GM12878 (cell line): Measurements from ENCODE around the gene ABHD17A. TPM values are rescaled to one million over a fixed set of nuclear protein-coding genes. Genes with fewer than 3 reads are reported as not detected.

ENCODE experiments used
- ATF7 ChIP-seq: fragments of 450-650 bp; IDR thresholded peaks from 2 replicates; pipeline ENCODE4 v1.6.1; 2016; ENCODE audit warnings: low read depth, mild to moderate bottlenecking
- BHLHE40 ChIP-seq, 2 experiments: fragments of 450-650 bp in 1 of 2; IDR thresholded peaks; 2 replicates each; pipeline ENCODE4 v1.6.1; 2011 to 2017; ENCODE audit warnings: low read depth in 2 of 2, borderline replicate concordance in 1 of 2, improper control_type of control experiment in 1 of 2, low read length in 1 of 2, mild to moderate bottlenecking in 1 of 2
- GABPA ChIP-seq: IDR thresholded peaks from 2 replicates; pipeline ENCODE4 v1.6.1; 2014; ENCODE audit warnings: antibody characterized with exemption, low read depth, mild to moderate bottlenecking, inconsistent platforms
- HDAC2 ChIP-seq: fragments of 200-600 bp; sonication (generic); IDR thresholded peaks from 2 replicates; pipeline ENCODE4 v1.6.1; 2017
- MEF2A ChIP-seq: IDR thresholded peaks from 2 replicates; pipeline ENCODE4 v1.6.1; 2011; ENCODE audit warnings: low read depth, mild to moderate bottlenecking, low read length, moderate library complexity; ENCODE audit not compliant: insufficient read depth
- MTA2 ChIP-seq: fragments of 450-650 bp; IDR thresholded peaks from 2 replicates; pipeline ENCODE4 v1.6.1; 2016; ENCODE audit warnings: low read depth, mild to moderate bottlenecking, moderate library complexity
- NFIC ChIP-seq: IDR thresholded peaks from 2 replicates; pipeline ENCODE4 v1.6.1; 2012; ENCODE audit warnings: low read depth, mild to moderate bottlenecking, inconsistent platforms, low read length, moderate library complexity
- NR2F1 ChIP-seq: fragments of 450-650 bp; conservative IDR thresholded peaks from 2 replicates; pipeline ENCODE4 v1.6.1; 2017; ENCODE audit warnings: mild to moderate bottlenecking
- RB1 ChIP-seq: fragments of 450-650 bp; formaldehyde crosslinking; IDR thresholded peaks from 2 replicates; pipeline ENCODE4 v1.6.1; 2017; ENCODE audit warnings: mild to moderate bottlenecking, borderline replicate concordance
- SIN3A ChIP-seq: IDR thresholded peaks from 2 replicates; pipeline ENCODE4 v1.6.1; 2012; ENCODE audit warnings: low read depth, low read length, improper control_type of control experiment
- SMAD1 ChIP-seq: fragments of 450-650 bp; IDR thresholded peaks from 2 replicates; pipeline ENCODE4 v1.6.1; 2018; ENCODE audit warnings: mild to moderate bottlenecking, low read depth; ENCODE audit not compliant: partially characterized antibody
- STAT3 ChIP-seq: IDR thresholded peaks from 2 replicates; pipeline ENCODE4 v1.6.1; 2011; ENCODE audit warnings: low read depth, low read length, improper control_type of control experiment
- TARDBP ChIP-seq: IDR thresholded peaks from 2 replicates; pipeline ENCODE4 v1.6.1; 2016; ENCODE audit warnings: borderline replicate concordance
- TBL1XR1 ChIP-seq: IDR thresholded peaks from 2 replicates; pipeline ENCODE4 v1.6.1; 2012; ENCODE audit warnings: low read depth, low read length, improper control_type of control experiment
- USF2 ChIP-seq: IDR thresholded peaks from 2 replicates; pipeline ENCODE4 v1.6.1; 2011; ENCODE audit warnings: low read depth, low read length, improper control_type of control experiment, borderline replicate concordance
- ZBED1 ChIP-seq: IDR thresholded peaks from 2 replicates; pipeline ENCODE4 v1.6.1; 2016; ENCODE audit warnings: borderline replicate concordance
- polyA plus RNA-seq, 11 experiments: library from polyadenylated mRNA; depleted of rRNA in 4 of 11; unstranded in 6 of 11; stranded (reverse) in 5 of 11; fragments of >200 nt; fragmentation: Nextera tagmentation in 4 of 11; fragmentation: Illumina TruSeq in 1 of 11; extraction: Ambion mirVana in 4 of 11; extraction: Trizol in 1 of 11; gene quantifications; 1 replicate in 1 of 11; 2 replicates in 10 of 11; pipeline versions ENCODE4 v1.2.1 to v1.2.3, GENCODE V29; 2011 to 2016; ENCODE audit warnings: inconsistent platforms in 2 of 11, missing spikeins in 2 of 11, low read depth in 1 of 11
- total RNA-seq, 4 experiments: library from RNA; depleted of rRNA in 3 of 4; stranded (reverse); fragments of >200 nt in 3 of 4; fragmentation: Illumina TruSeq in 1 of 4; extraction: Trizol in 1 of 4; gene quantifications; 2 replicates each; pipeline versions ENCODE4 v1.2.1 to v1.2.3, GENCODE V29; 2013 to 2021
- TF ChIP-seq, protein P1 (sequence below): fragments of 450-650 bp; formaldehyde crosslinking; IDR thresholded peaks from 2 replicates; pipeline ENCODE4 v1.5.0; 2022; ENCODE audit warnings: mild to moderate bottlenecking, missing genetic modification characterization
- TF ChIP-seq, protein P2 (sequence below): IDR thresholded peaks from 2 replicates; pipeline ENCODE4 v1.6.1; 2011; ENCODE audit warnings: borderline replicate concordance, low read depth, mild to moderate bottlenecking, moderate library complexity, mixed read lengths, low read length; ENCODE audit not compliant: insufficient read depth; ENCODE audit errors: extremely low read length
- TF ChIP-seq, protein P3 (sequence below): IDR thresholded peaks from 2 replicates; pipeline ENCODE4 v1.6.1; 2012; ENCODE audit warnings: improper control_type of control experiment, low read depth, low read length; ENCODE audit not compliant: insufficient replicate concordance

ABHD17A gene
- total and polyA plus RNA-seq, 10 of the 15 experiments (the other 5 are each of a cell fraction or from before 2014, with no cell fraction given), result 0.13 to 126 (median 28.8) TPM; not detected in 1

GRCh38 chr19:1862424-1863327 lies 22.6 kb downstream of the ABHD17A start (continued):
- TF ChIP-seq, protein P1, sequence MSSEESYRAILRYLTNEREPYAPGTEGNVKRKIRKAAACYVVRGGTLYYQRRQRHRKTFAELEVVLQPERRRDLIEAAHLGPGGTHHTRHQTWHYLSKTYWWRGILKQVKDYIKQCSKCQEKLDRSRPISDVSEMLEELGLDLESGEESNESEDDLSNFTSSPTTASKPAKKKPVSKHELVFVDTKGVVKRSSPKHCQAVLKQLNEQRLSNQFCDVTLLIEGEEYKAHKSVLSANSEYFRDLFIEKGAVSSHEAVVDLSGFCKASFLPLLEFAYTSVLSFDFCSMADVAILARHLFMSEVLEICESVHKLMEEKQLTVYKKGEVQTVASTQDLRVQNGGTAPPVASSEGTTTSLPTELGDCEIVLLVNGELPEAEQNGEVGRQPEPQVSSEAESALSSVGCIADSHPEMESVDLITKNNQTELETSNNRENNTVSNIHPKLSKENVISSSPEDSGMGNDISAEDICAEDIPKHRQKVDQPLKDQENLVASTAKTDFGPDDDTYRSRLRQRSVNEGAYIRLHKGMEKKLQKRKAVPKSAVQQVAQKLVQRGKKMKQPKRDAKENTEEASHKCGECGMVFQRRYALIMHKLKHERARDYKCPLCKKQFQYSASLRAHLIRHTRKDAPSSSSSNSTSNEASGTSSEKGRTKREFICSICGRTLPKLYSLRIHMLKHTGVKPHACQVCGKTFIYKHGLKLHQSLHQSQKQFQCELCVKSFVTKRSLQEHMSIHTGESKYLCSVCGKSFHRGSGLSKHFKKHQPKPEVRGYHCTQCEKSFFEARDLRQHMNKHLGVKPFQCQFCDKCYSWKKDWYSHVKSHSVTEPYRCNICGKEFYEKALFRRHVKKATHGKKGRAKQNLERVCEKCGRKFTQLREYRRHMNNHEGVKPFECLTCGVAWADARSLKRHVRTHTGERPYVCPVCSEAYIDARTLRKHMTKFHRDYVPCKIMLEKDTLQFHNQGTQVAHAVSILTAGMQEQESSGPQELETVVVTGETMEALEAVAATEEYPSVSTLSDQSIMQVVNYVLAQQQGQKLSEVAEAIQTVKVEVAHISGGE (CRISPR knock-in tag), result no peak
- TF ChIP-seq MTA2 (no peak), RB1 (peak; percentile 23; the same call in 1 of the 2 replicates), ZBED1 (no peak), MEF2A (no peak), NR2F1 (no peak; the same call in 1 of the 2 replicates), BHLHE40 (IDR thresholded peaks at IDR 0.05; ENCODE audit: borderline replicate concordance in 1 of 2, low read depth in 2 of 2, low read length in 1 of 2) (peak; percentile 89 to 92; a peak in 3 of 4 replicates), GABPA (no peak), NFIC (no peak), SMAD1 (no peak), SIN3A (0 out of 2 replicates have a peak, but pooled peaks have one; percentile 53), TARDBP (no peak), HDAC2 (no peak), USF2 (no peak), TBL1XR1 (no peak), STAT3 (no peak), ATF7 (no peak)
- TF ChIP-seq, protein P2, sequence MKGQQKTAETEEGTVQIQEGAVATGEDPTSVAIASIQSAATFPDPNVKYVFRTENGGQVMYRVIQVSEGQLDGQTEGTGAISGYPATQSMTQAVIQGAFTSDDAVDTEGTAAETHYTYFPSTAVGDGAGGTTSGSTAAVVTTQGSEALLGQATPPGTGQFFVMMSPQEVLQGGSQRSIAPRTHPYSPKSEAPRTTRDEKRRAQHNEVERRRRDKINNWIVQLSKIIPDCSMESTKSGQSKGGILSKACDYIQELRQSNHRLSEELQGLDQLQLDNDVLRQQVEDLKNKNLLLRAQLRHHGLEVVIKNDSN, result no peak
- TF ChIP-seq, protein P3, sequence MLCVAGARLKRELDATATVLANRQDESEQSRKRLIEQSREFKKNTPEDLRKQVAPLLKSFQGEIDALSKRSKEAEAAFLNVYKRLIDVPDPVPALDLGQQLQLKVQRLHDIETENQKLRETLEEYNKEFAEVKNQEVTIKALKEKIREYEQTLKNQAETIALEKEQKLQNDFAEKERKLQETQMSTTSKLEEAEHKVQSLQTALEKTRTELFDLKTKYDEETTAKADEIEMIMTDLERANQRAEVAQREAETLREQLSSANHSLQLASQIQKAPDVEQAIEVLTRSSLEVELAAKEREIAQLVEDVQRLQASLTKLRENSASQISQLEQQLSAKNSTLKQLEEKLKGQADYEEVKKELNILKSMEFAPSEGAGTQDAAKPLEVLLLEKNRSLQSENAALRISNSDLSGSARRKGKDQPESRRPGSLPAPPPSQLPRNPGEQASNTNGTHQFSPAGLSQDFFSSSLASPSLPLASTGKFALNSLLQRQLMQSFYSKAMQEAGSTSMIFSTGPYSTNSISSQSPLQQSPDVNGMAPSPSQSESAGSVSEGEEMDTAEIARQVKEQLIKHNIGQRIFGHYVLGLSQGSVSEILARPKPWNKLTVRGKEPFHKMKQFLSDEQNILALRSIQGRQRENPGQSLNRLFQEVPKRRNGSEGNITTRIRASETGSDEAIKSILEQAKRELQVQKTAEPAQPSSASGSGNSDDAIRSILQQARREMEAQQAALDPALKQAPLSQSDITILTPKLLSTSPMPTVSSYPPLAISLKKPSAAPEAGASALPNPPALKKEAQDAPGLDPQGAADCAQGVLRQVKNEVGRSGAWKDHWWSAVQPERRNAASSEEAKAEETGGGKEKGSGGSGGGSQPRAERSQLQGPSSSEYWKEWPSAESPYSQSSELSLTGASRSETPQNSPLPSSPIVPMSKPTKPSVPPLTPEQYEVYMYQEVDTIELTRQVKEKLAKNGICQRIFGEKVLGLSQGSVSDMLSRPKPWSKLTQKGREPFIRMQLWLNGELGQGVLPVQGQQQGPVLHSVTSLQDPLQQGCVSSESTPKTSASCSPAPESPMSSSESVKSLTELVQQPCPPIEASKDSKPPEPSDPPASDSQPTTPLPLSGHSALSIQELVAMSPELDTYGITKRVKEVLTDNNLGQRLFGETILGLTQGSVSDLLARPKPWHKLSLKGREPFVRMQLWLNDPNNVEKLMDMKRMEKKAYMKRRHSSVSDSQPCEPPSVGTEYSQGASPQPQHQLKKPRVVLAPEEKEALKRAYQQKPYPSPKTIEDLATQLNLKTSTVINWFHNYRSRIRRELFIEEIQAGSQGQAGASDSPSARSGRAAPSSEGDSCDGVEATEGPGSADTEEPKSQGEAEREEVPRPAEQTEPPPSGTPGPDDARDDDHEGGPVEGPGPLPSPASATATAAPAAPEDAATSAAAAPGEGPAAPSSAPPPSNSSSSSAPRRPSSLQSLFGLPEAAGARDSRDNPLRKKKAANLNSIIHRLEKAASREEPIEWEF, result no peak
